Measurements from ENCODE around the gene OLFML3.
A peak's percentile ranks its signal among the peaks of the same experiment; 100 is the strongest.

OLFML3 gene

GRCh38 chr1:113950908-113951307 lies 28.4 kb upstream of the OLFML3 start:
- no peak for DNase-seq

GRCh38 chr1:113951719-113952118 lies 27.6 kb upstream of the OLFML3 start:
- no peak for DNase-seq

GRCh38 chr1:113957984-113958383 lies 21.3 kb upstream of the OLFML3 start:
- DNase-seq: no peak

- DNase-seq: no peak
Observed at GRCh38 chr1:113958691-113959090, 20.6 kb upstream of the OLFML3 start.

GRCh38 chr1:113963281-113963906 lies 15.9 kb upstream of the OLFML3 start:
- DNase-seq: no peak

GRCh38 chr1:113965703-113966412 lies 13.4 kb upstream of the OLFML3 start:
- DNase-seq: peak; percentile 20

GRCh38 chr1:113972954-113973353 lies 6.3 kb upstream of the OLFML3 start:
- no peak for DNase-seq

- peak; percentile 46 for DNase-seq
Observed at GRCh38 chr1:113975211-113975895, 3.9 kb upstream of the OLFML3 start.

GRCh38 chr1:113976609-113977278 lies 2.5 kb upstream of the OLFML3 start:
- peak; percentile 62 for DNase-seq

GRCh38 chr1:113977906-113978305 lies 1.4 kb upstream of the OLFML3 start:
- no peak for DNase-seq

GRCh38 chr1:113980110-113980509 lies 836 bp downstream of the OLFML3 start:
- DNase-seq: peak; percentile 55

- peak; percentile 74 for DNase-seq
Observed at GRCh38 chr1:113981962-113982931, 3.0 kb downstream of the OLFML3 start.

- DNase-seq: no peak
Observed at GRCh38 chr1:113982949-113983348, 3.7 kb downstream of the OLFML3 start.

- no peak for DNase-seq
Observed at GRCh38 chr1:113983391-113983790, 4.1 kb downstream of the OLFML3 start.

GRCh38 chr1:113983826-113984225 lies 4.6 kb downstream of the OLFML3 start:
- DNase-seq: no peak

- peak; percentile 29 for DNase-seq
Observed at GRCh38 chr1:113984710-113985109, 5.4 kb downstream of the OLFML3 start.

- no peak for DNase-seq
Observed at GRCh38 chr1:113986802-113987201, 7.5 kb downstream of the OLFML3 start.

GRCh38 chr1:113987259-113987658 lies 8.0 kb downstream of the OLFML3 start:
- DNase-seq: peak; percentile 39

GRCh38 chr1:113990530-113990929 lies 11.3 kb downstream of the OLFML3 start:
- no peak for DNase-seq

GRCh38 chr1:113990961-113991360 lies 11.7 kb downstream of the OLFML3 start:
- no peak for DNase-seq

GRCh38 chr1:113991467-113991997 lies 12.3 kb downstream of the OLFML3 start:
- no peak for DNase-seq

- no peak for DNase-seq
Observed at GRCh38 chr1:113993072-113993471, 13.8 kb downstream of the OLFML3 start.
